Renal pelvis (tissue), 12 donors: ENCODE data around the gene ACSM5. TPM values are rescaled to one million over a fixed set of nuclear protein-coding genes. Genes with fewer than 3 reads are reported as not detected.

Experiments used
- DNase-seq: peaks from one replicate; pipeline ENCODE4 v3.0.0-alpha.2; 2013
- long read RNA-seq, 16 experiments: transcript quantifications; one replicate each; lab custom pipeline, GENCODE V29; 2026
- polyA plus RNA-seq, 3 donors: library from polyadenylated mRNA; unstranded; fragments of 120-200 nt; gene quantifications; one replicate each; pipeline ENCODE4 v1.2.1, GENCODE V29; 2013; ENCODE audit not compliant: insufficient read length in 3 of 3

ACSM5 gene, protein sequence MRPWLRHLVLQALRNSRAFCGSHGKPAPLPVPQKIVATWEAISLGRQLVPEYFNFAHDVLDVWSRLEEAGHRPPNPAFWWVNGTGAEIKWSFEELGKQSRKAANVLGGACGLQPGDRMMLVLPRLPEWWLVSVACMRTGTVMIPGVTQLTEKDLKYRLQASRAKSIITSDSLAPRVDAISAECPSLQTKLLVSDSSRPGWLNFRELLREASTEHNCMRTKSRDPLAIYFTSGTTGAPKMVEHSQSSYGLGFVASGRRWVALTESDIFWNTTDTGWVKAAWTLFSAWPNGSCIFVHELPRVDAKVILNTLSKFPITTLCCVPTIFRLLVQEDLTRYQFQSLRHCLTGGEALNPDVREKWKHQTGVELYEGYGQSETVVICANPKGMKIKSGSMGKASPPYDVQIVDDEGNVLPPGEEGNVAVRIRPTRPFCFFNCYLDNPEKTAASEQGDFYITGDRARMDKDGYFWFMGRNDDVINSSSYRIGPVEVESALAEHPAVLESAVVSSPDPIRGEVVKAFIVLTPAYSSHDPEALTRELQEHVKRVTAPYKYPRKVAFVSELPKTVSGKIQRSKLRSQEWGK
- 1 to 10 TPM; 4.9 to 6.4 (median 5.2) TPM for polyA plus RNA-seq
- long read RNA-seq, donor 1 = 0 reads
- long read RNA-seq, donor 2, partial matches to known transcripts = 0 of 1 reads
- long read RNA-seq, donor 2, other reads (novel, unspliced or antisense) = 0 of 1 reads
- long read RNA-seq, donor 3 = 0 reads
- long read RNA-seq, donor 4, partial matches to known transcripts = 0 of 1 reads
- long read RNA-seq, donor 4, other reads (novel, unspliced or antisense) = 0 of 1 reads
- long read RNA-seq, donor 5, partial matches to known transcripts = 0 of 1 reads
- long read RNA-seq, donor 5, other reads (novel, unspliced or antisense) = 0 of 1 reads
- long read RNA-seq, donor 6, partial matches to known transcripts = 0 of 2 reads
- long read RNA-seq, donor 6, other reads (novel, unspliced or antisense) = 0 of 2 reads
- long read RNA-seq, donor 7, partial matches to known transcripts = 0 of 3 reads
- long read RNA-seq, donor 7, other reads (novel, unspliced or antisense) = 0 of 3 reads
- long read RNA-seq, donor 8 = 0 reads
- long read RNA-seq, donor 9, partial matches to known transcripts = 0 of 5 reads
- long read RNA-seq, donor 9, other reads (novel, unspliced or antisense) = 0 of 5 reads
- long read RNA-seq, donor 10 = 0 reads
- long read RNA-seq, donor 11 = 0 reads
- long read RNA-seq, donor 12, partial matches to known transcripts = 0 of 2 reads
- long read RNA-seq, donor 12, other reads (novel, unspliced or antisense) = 0 of 2 reads
- long read RNA-seq, donor 13 = 0 reads
- long read RNA-seq, donor 14 = 0 reads
- long read RNA-seq, donor 15 = 0 reads
- long read RNA-seq, donor 16, partial matches to known transcripts = 0 of 1 reads
- long read RNA-seq, donor 16, other reads (novel, unspliced or antisense) = 0 of 1 reads

DNA sequence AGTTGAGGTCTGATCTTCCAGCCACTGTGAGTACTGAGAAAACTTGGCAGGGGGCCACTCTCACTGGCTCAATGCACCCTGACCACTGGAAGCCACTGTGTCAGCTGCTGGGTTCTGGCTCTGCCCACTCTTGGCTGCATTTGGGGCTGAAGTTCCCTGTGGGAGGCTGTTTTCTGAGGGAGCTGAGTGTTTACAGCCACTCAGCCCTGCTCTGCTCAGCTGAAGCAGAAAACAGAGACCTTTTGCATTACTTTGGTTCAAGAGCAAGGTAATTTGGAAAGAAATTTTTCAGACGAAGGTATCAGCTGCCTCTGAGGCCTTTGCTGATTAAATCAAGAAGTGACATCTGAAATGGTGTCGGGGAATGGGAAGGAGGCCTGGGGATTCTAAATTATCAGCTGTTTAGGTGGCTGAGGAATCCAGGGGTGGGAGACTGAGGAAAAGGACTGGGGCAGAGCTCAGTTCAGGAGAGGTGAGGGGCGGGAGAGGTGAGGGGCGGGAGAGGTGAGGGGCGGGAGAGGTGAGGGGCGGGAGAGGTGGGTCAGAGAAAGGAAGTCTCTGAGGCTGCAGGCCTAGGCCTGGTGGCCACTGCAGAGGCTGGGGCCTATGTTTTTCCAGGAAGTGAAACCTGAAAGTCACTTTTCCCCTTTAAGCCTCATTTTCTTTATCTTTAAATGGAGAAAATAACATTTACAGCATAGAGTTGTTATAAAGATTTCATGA is at the start of gene ACSM5:
TSS of gene ACSM5 (plus strand) at position 137 of the 723 bp plus-strand sequence. CDS start 1,951 bp downstream, outside the sequence.
- no peak for DNase-seq

DNA sequence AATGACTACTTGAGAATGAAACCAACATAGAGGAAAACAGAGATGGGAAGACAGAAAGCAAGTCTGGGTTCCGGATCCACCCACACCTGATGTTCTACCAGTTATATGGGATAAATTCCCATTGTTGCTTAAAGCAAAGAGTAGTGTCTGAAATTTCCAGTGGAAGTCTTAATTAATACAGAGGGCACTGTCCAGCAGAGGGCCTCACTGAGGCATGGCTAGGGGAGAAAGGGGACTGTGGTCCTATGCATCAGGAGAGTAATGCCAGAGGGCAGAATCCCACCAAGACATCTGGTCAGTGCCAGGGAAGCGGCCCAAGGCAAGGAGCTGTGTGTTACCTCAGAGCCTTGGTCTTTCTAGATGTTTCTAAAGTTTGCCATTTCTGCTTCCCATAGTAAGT is 49.3 kb upstream of the ACSM5 start:
- DNase-seq = no peak

DNA sequence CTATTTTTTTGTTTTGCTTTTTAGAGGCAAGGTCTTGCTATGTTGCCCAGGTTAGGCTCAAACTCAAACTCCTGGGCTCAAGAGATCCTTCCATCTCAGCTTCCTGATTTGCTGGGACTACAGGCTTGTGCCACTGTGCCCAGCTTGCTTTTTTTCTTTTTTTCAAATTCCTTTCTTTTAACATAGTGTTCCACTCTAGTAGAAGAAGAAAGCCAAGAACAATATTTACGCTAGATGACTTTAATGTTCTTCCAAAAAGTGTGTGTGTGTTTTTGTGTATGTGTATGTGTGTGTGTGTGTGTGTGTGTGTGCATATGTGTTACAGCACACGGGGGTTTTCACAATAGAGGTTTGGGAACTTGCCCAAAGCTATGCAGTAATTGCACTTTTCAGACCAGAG is 46.1 kb upstream of the ACSM5 start:
- DNase-seq = no peak

DNA sequence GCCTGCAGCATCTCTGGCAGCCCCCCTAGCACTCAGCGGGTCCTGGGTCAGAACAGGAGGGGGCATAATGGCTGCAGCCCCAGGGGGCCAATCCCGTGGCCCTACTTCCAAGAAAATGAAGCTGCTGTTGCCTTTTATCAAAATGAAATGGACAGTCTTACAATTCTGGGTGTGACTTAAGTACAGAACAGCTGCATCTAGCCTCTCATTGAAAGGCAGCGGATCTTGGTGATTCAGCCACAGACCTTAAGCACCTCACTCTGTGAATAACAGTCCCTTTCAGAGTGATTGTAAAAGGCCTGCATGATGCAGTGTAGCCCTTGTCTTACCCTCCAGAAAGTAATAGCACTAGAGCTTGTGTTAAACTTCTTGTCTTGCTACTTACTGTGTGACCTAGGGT is 45.3 kb upstream of the ACSM5 start:
- no peak for DNase-seq

DNA sequence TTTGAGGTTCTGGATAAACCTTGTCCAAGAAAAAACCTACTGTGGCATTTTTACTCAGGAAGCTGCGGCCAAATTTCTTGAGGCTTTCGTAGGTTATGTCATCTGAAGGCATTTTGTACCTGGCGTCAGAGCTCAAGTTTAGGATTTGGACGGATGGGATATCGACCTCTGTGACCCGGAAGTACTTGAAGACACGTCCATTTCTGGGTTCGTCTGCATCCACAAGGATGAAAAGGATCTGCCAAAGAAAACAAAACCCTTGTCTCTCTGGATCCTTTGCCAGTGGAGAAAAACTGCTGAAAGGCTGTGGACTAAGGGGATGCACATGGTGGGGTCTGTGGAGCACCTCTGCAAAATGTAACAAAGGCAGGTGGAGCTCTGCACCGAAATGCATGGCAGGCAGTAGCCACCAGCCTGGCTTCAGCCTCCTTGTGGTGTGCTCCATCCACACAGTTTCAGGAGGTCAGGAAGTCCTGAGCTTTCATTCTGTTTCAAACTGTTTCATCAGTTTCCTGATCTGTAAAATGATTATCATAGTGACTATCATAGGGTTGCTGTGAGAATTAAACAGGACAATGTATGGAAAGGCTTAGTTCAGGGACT is 39.8 kb upstream of the ACSM5 start:
- no peak for DNase-seq

DNA sequence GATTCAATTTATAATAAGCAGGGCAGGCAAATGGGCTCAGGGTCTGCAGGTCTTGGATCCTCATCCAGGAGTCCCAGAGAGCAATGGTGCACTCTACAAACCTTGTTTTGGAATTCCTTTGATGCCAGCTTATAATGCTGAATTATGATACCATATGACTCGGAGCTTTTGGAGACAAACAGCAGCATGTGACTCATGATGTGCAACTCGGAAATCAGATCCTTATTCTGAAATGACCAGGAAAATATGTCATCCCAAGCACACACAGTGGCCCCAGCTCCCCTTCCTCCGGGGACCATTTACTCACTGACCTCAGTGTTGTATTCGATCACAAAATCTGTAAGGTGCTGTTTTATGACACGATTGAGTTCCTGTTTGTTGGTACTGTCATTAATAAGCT is 36.6 kb upstream of the ACSM5 start:
- no peak for DNase-seq

DNA sequence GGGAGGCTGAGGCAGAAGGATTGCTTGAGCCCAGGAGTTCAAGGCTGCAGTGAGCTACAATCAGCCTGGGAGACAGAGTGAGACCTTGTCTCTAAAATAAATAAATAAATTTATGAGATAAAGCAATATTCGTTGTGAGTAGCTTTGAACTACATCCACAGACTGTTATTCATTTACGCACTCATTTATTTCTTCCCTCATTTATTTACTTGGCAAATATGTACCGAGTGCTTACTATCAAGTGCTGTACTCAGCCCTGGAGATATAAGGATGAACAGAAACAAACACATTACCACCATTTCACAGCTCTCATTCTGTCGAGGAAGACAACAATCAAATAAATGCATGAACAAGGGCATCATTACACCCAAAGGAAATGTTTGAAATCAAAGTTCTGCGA is 32.2 kb upstream of the ACSM5 start:
- DNase-seq = no peak

DNA sequence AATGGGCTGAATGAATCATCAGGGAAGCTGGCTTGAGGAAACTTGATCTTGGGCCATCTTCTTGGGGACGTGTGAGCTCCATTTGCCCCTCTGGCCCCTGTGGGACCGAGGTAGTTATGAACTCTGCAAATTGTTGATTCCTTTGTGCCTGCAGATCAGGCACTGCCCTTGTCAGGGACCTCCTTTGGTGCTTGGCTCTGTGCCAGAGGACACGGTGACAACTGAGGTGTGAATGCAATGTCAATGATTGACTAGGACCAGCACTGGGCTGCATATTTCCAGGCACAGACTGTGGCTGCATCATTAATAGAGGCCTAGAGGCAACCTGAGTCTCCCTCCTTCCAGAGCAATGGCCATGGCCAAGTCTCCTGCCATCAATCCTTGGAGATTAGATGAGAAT is 28.6 kb upstream of the ACSM5 start:
- peak; percentile 41 for DNase-seq

DNA sequence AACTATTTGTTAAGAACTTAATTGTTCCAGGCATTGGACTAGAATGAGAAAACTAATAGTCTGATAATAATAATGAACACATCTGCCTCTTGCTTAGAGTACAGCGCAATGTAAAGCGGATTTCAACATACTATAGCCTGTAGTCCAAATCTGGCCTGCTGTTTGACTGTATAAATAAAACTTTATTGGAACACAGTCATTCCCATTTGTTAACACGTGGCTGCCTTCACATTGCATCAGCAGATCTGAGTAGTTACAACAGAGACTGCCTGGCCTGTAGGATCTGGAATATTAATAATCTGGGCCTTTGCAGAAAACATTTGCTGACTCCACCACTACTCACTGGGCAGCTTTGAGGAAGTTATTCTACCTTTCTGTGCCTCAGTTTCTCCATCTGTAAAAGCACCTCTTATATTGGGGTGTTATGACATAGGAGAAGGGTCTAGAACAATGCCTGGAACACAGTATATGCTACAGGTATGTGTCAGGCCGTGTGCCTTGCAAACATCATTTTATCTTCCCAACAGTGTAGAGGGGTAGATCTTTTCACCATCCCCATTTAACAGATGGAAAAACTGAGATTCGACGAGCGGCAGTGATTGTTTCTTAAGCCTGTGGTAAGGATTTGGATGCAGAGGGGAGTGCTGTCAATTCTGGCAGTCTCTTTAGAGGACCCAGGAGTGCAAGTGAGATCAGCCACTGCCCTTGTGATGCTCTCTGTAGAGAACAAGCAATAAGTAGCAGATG is 27.0 kb upstream of the ACSM5 start:
- no peak for DNase-seq

DNA sequence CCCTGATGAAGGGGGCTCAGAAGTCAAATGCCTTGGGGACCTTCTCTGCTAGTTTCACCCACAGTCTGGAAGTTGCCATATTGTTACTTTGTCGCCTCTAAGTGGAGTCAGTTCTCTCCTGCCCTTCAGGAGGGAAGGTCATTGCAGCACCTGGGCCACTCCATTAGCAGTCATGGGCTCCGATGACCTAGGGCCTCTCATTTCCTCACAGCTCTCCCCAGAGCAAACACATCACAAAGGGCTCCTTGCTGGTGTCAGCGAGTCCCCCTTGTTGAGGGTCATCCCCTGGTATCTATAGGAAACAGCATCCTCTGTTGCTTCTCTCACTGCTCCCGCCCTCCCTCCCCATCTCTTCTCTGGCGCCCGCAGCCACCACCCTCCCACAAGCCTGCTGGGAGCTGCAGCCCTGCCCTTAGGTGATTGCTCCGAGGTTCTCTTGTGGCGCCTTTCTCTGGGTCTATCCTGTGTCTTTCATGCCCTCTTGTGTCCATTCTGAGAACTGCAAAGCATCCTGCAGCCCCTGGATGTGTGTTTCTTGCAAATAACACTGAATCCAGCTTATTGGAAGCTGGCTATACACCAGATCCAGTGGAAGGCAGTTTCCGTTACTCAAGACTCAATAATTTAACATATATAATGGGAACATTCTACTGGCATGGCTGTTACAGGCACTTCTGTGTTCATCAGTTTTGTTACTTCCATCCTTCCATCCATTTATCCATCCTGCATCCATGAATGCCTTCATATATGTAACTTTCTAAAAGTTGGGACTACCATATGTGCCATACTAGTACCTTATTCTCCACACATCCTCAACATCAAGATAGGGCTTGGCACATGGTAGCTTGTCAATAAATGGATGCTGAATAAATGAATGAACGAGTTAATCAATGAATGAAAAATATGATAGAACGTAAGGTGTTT is 26.0 kb upstream of the ACSM5 start:
- DNase-seq = peak; percentile 67

DNA sequence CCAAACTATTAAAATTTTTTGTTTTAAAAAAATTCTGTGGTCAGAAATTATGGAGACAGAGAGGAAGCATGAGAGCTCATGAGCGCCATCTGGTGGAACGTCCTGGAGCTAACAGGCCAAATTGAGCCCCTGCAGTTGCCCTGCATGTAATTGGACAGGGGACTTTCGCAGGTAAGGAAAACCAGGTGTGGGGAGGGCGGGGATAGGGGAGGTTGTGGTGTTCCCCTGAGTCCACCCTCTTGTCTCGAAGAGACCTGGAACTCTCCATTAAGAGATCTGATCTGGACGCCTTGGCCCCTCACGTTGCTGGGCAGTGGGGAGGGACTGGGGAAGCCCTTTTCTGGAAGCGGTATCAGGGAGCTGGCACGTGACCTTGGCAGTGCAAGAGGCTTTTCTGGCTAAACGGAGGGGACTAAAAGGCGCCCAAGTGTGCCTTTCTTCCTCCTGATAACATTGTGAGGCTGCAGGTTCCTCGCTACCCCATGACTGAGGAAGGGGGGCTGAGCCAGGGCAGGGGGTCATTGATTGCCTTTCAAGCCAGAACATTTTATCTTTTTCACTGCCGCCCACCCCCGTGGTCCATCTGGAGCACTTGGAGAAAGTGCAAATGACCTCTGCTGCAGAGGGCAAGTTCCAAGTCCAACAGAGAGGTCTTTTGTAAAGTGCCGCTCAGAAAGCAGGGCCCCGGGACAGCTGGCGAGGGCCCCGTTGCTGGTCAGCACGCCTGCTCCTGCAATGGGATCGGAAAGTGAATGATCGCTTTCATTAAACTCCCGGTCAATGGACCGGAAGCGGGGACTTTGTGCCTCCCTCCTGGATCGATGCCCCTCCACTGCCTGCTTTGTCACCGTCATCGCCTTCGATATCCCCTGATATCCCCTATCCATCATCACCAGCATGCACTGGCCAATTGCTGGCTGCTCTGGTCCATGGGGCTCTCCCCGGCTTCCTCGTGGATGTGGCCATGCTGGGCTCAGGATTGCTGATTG is 23.2 kb upstream of the ACSM5 start:
- peak; percentile 37 for DNase-seq

DNA sequence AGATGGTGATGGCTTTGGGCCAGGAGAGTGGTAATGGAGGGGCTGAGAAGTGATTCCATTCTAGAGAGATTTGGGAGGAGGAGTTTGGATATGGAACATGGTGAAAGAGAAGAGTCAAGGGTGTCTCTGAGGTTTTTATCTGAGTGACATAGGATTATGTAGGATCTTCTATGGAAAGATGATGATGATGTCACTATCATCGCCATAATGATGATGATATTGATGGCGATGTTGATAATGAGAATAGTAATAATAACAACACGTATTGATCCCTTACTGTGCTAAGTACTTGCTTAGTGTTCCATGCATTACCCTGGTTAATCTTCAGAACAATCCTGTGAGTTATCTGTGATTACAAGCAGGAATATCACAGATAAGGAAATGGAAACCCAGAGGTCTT is 21.4 kb upstream of the ACSM5 start:
- no peak for DNase-seq

DNA sequence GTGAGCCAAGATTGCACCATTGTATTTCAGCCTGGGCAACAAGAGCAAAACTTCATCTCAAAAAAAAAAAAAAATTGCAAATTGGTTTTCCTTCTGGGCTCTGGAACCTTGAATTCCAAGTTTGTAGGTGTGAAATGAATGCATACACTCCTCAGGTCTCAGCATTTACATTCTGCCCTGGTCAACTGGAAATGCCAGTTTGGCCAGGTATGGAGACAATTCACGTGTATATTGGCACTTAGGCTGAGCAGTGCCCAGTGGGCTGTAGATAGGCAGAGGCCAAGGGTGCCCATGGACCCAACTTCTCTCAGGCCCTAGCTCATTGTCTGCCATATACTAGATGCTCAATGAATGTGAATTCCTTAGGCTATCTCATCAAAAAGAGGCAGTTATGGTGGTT is 20.5 kb upstream of the ACSM5 start:
- no peak for DNase-seq

DNA sequence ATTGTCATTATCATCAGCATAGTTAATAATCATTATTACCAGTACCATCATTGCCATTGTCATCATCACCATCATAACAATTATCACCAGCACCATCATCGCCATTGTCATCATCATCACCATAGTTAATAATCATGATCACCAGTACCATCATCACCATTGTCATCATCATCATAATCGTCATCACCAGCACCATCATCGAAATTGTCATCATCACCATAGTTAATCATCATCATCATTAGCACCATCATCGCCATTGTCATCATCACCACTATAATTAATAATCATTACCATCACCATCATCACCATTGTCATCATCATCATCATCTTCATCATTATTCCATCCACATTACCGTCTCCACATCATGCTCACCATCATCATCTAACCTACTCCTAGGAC is 18.3 kb upstream of the ACSM5 start:
- no peak for DNase-seq

DNA sequence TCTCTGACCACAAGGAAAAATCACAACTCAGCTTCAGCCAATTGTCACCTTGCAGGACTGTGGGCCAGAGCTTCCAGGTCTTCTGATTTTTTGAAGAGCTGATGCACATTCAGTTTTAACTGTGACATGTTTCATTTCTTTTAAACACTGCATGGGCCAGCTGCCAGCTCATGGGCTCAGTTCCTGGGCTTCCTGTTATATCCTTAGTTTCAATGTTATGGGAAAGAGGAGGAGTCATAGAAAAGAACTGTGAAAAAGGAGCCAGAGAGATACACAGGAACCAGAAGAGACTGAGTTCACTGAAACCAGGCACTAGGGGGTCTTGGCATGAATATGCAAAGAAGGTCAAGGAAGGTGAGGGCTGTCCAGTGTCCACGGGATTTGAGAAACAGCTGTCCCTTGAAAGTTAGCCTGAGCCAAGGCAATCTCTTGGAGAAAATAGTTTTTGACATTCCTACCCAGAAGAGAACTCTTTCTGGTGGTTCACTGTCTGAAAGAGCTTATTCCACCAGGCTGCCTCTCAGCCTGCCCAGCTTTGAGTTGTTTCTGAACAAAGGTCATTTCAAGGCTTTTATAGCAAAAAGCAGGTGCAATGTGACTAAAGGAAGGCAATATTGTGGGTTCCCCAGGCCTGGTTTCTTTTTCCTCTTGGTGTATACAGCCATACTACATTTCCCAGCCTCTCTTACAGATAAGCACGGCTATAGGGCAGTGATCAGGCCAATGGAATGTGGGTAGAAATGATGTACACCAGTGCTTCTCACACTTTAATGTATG is 15.3 kb upstream of the ACSM5 start:
- DNase-seq = no peak

DNA sequence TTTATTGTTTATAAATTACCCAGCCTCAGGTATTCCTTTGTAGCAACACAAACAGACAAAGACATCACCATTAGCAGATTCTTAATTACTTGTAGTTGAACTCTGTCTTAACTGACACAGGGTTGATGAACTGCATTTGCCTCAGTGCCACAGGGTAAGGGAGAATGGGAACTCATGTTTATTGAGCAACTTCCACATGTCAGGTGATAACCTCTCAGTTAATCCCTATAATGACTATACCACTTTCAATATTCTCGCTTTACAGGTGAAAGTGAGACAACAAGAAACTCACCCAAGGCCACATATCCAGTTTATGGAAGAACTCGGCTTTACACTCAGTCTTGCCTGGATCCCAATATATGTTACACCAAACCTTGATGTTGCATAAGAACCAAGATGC is 13.4 kb upstream of the ACSM5 start:
- DNase-seq = no peak
